HepG2 (cell line): ENCODE results near the gene PHB1. TPM values are rescaled to one million over a fixed set of nuclear protein-coding genes. Genes with fewer than 3 reads are reported as not detected.

ENCODE experiments used
- ATAC-seq: fragments of 200-7000 bp; cut with Tn5 transposase; 3 replicates; pipeline ENCODE4 v1.9.1; 2020; ENCODE audit warnings: mild to moderate bottlenecking, moderate library complexity
- BruUV-seq: library from RNA; stranded (reverse); fragments of 400-500 nt; replicated peaks from 2 replicates; lab custom pipeline; 2021; lab: Mats Ljungman, UMichigan
- CTCF ChIA-PET: fragments of 300-600 bp; formaldehyde crosslinking; extraction: SDS; loops from one replicate; lab custom pipeline; 2021; ENCODE audit warnings: low total read pairs, inconsistent platforms, low intra/inter-chr PET ratio; lab: Yijun Ruan, JAX
- POLR2A ChIA-PET: fragments of 350-600 bp; sonication (Branson Sonifier 250); formaldehyde crosslinking; loops from one replicate; lab custom pipeline; 2020; ENCODE audit warnings: antibody characterized with exemption, inconsistent platforms; lab: Yijun Ruan, JAX
- DNase-seq: peaks from one replicate; pipeline ENCODE4 v3.0.0-alpha.2; 2015; ENCODE audit warnings: low spot score
- FAIRE-seq: peaks from 3 replicates; lab custom pipeline; 2011; peaks lifted over from hg19 to GRCh38; lab: Jason Lieb, UNC
- H2AFZ ChIP-seq: one replicate; pipeline ENCODE4 v1.6.1; 2011; ENCODE audit warnings: low read length, inconsistent platforms
- H3K27ac ChIP-seq: fragments of 300-600 bp; 3 replicates; pipeline ENCODE4 v1.8.0; 2011; ENCODE audit warnings: mixed run types, mild to moderate bottlenecking, mixed read lengths, low read length, inconsistent platforms; ENCODE audit not compliant: insufficient read depth; ENCODE audit errors: extremely low read length
- H3K27me3 ChIP-seq, 2 experiments: fragments of 200-600 bp in 1 of 2; 2 replicates in 1 of 2; 3 replicates in 1 of 2; pipeline versions ENCODE4 v1.6.0 to v1.8.0; 2011; ENCODE audit warnings: low read length in 2 of 2, mild to moderate bottlenecking in 2 of 2, moderate library complexity in 2 of 2, inconsistent platforms in 1 of 2; ENCODE audit not compliant: insufficient read depth in 2 of 2, control insufficient read depth in 1 of 2
- H3K36me3 ChIP-seq, 2 experiments: fragments of 200-600 bp in 1 of 2; replicated peaks in 1 of 2; 2 replicates in 1 of 2; 3 replicates in 1 of 2; pipeline versions ENCODE4 v1.5.1 to v1.8.0; 2011; ENCODE audit warnings: low read length in 2 of 2, inconsistent platforms in 1 of 2; ENCODE audit not compliant: insufficient read depth in 2 of 2, control insufficient read depth in 1 of 2
- H3K4me1 ChIP-seq: 2 replicates; pipeline ENCODE4 v1.5.1; 2012; ENCODE audit warnings: low read length, inconsistent platforms; ENCODE audit not compliant: insufficient read depth
- H3K4me2 ChIP-seq: 2 replicates; pipeline ENCODE4 v1.6.0; 2011; ENCODE audit warnings: low read depth, low read length, inconsistent platforms
- H3K4me3 ChIP-seq, 3 experiments: fragments of 200-600 bp in 1 of 3; sonication (generic), shearing (Covaris generic) in 1 of 3; replicated peaks in 1 of 3; 2 replicates each; pipeline ENCODE4 v1.5.1; 2011 to 2016; ENCODE audit warnings: low read length in 3 of 3, inconsistent platforms in 2 of 3, low read depth in 2 of 3, mild to moderate bottlenecking in 2 of 3, control low read depth in 1 of 3, mixed read lengths in 1 of 3; ENCODE audit not compliant: insufficient read depth in 1 of 3
- H3K79me2 ChIP-seq: one replicate; pipeline ENCODE4 v1.6.1; 2011; ENCODE audit warnings: low read length, inconsistent platforms; ENCODE audit not compliant: insufficient read depth
- H3K9ac ChIP-seq: 2 replicates; pipeline ENCODE4 v1.6.0; 2011; ENCODE audit warnings: mild to moderate bottlenecking, low read depth, low read length, inconsistent platforms; ENCODE audit not compliant: insufficient read depth
- H3K9me3 ChIP-seq: 2 replicates; pipeline ENCODE4 v1.5.1; 2012; ENCODE audit warnings: mild to moderate bottlenecking, low read length
- H4K20me1 ChIP-seq: 2 replicates; pipeline ENCODE4 v1.6.0; 2011; ENCODE audit warnings: inconsistent platforms, mild to moderate bottlenecking, low read length, moderate library complexity; ENCODE audit not compliant: insufficient read depth
- BHLHE40 ChIP-seq: IDR thresholded peaks from 2 replicates; pipeline ENCODE4 v1.6.1; 2011; ENCODE audit warnings: low read length, improper control_type of control experiment
- CENPX ChIP-seq: sonication (generic); formaldehyde crosslinking; IDR thresholded peaks from 2 replicates; pipeline ENCODE4 v1.9.0; 2021; ENCODE audit warnings: mild to moderate bottlenecking, missing genetic modification reagents, moderate library complexity
- HMG20A ChIP-seq: IDR thresholded peaks from 2 replicates; pipeline ENCODE4 v1.6.1; 2016; ENCODE audit warnings: borderline replicate concordance
- MIER2 ChIP-seq: IDR thresholded peaks from 2 replicates; pipeline ENCODE4 v1.6.1; 2016; ENCODE audit warnings: missing biosample characterization, missing genetic modification reagents
- RXRB ChIP-seq: IDR thresholded peaks from 2 replicates; pipeline ENCODE4 v1.6.1; 2016; ENCODE audit warnings: borderline replicate concordance, missing genetic modification reagents, missing compliant biosample characterization
- SNAI1 ChIP-seq: sonication (generic); formaldehyde crosslinking; IDR thresholded peaks from 2 replicates; pipeline ENCODE4 v1.5.0; 2020; ENCODE audit warnings: mild to moderate bottlenecking, missing genetic modification reagents, borderline replicate concordance
- SP4 ChIP-seq: sonication (generic); formaldehyde crosslinking; IDR thresholded peaks from 2 replicates; pipeline ENCODE4 v1.8.1; 2023; ENCODE audit warnings: mild to moderate bottlenecking, missing genetic modification reagents
- XRCC5 ChIP-seq: fragments of 200-400 bp; formaldehyde crosslinking; optimal IDR thresholded peaks from 2 replicates; pipeline ENCODE3; 2017; ENCODE audit warnings: mild to moderate bottlenecking, low read length
- ZNF143 ChIP-seq: sonication (generic); formaldehyde crosslinking; IDR thresholded peaks from 2 replicates; pipeline ENCODE4 v1.4.0; 2020; ENCODE audit warnings: missing genetic modification reagents
- WGBS: methylation state at CpG from one replicate; pipeline ENCODE4 v1.1.6; 2017; ENCODE audit warnings: low lambda C conversion rate; 5-methylcytosine and 5-hydroxymethylcytosine counted together
- in situ Hi-C: cut with HindIII; loops from 2 replicates; pipeline ENCODE4 v1.10.0; 2017; ENCODE audit warnings: low pct_unique_long_range_greater_than_20kb; ENCODE audit not compliant: extremely low pct_ligation_motif_present
- intact Hi-C: fragments of 100-400 bp; cut with micrococcal nuclease; formaldehyde crosslinking; loops from one replicate; pipeline ENCODE4 v1.10.0; 2022; ENCODE audit not compliant: unreplicated experiment
- polyA plus RNA-seq, 8 experiments: library from polyadenylated mRNA; depleted of rRNA in 3 of 8; stranded (reverse) in 7 of 8; unstranded in 1 of 8; fragments of >200 nt; fragmentation: Illumina TruSeq in 4 of 8; extraction: Trizol in 4 of 8; gene quantifications; 2 replicates each; pipeline versions ENCODE4 v1.2.1 to v1.2.3, GENCODE V29; 2011 to 2016; ENCODE audit warnings: low read depth in 4 of 8, missing spikeins in 1 of 8, mixed read lengths in 1 of 8; ENCODE audit not compliant: insufficient read depth in 1 of 8
- total RNA-seq, 5 experiments: library from RNA; depleted of rRNA; stranded (reverse); fragments of >200 nt; fragmentation: Illumina TruSeq; extraction: Trizol; gene quantifications; 2 replicates each; pipeline ENCODE4 v1.2.3, GENCODE V29; 2016; ENCODE audit warnings: low read depth in 1 of 5
- TF ChIP-seq, protein P1 (sequence below): sonication (generic); formaldehyde crosslinking; IDR thresholded peaks from 2 replicates; pipeline ENCODE4 v1.9.0; 2022; ENCODE audit warnings: low read depth, missing genetic modification reagents

The PHB1 gene
- total and polyA plus RNA-seq, 2 of the 13 experiments (the other 11 are each of a cell fraction or from before 2014, with no cell fraction given): 515 to 688 TPM

DNA sequence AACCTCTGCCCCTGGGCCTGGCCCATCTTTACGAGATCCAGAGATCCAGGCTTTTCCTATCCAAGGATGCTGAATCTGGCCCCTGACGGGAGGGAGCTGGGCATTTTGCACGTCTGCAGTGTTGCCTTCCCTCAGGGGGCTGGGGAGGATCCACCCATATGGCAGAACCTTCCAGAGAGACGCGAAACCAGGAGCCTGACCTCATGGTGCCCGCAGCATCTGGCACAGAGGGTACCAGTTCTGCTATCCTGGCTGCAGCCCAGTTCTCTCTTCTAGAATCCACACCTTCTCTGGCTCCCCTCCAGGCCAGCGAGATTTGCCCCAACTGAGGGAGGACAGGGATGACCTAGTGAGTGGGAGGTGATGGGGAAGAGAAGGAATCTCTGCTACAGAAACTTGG, 32.1 kb downstream of the PHB1 start:
- Histone ChIP-seq H3K4me3 (no peak overlapping the region), H3K9me3 (no peaks in the 10 kb centered on the region), H2AFZ (no peak overlapping the region), H4K20me1 (no peaks in the 10 kb centered on the region), H3K9ac (no peak overlapping the region), H3K36me3 (no peaks in the 10 kb centered on the region), H3K27me3 (no peaks in the 10 kb centered on the region; a peak in 1 of 5 replicates), H3K4me2 (no peak overlapping the region), H3K79me2 (no peaks in the 10 kb centered on the region), H3K27ac (no peak overlapping the region), H3K4me1 (peaks cover 29% of the 10 kb centered on the region)
- DNase-seq (no peak), FAIRE-seq (no peak), ATAC-seq (no peak)
- WGBS: 50% methylated on average over 6 of the region's 7 CpGs
- no TSS peak for BruUV-seq
- CTCF ChIA-PET: no interaction called here
- POLR2A ChIA-PET: no interaction called here
- intact Hi-C loops (no loop called here), in situ Hi-C loops (no loop called here)
- TF ChIP-seq SNAI1 (CRISPR knock-in tag) (no peak), SP4 (CRISPR knock-in tag) (no peak), CENPX (CRISPR knock-in tag) (no peak), XRCC5 (no peak), HMG20A (CRISPR knock-in tag) (no peak), ZNF143 (CRISPR knock-in tag) (no peak), RXRB (CRISPR knock-in tag) (no peak), BHLHE40 (no peak), MIER2 (CRISPR knock-in tag) (no peak)
- TF ChIP-seq, protein P1, sequence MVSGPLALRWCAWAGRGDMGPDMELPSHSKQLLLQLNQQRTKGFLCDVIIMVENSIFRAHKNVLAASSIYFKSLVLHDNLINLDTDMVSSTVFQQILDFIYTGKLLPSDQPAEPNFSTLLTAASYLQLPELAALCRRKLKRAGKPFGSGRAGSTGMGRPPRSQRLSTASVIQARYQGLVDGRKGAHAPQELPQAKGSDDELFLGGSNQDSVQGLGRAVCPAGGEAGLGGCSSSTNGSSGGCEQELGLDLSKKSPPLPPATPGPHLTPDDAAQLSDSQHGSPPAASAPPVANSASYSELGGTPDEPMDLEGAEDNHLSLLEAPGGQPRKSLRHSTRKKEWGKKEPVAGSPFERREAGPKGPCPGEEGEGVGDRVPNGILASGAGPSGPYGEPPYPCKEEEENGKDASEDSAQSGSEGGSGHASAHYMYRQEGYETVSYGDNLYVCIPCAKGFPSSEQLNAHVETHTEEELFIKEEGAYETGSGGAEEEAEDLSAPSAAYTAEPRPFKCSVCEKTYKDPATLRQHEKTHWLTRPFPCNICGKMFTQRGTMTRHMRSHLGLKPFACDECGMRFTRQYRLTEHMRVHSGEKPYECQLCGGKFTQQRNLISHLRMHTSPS (CRISPR knock-in tag): no peak
